Panc1 (cell line): ENCODE data around the gene ENPP7. TPM values are rescaled to one million over a fixed set of nuclear protein-coding genes. Genes with fewer than 3 reads are reported as not detected.

Experiments used
- ATAC-seq: fragments of 200-7000 bp; cut with Tn5 transposase; 2 replicates; pipeline ENCODE4 v1.9.1; 2020; ENCODE audit warnings: mild to moderate bottlenecking, moderate library complexity
- BruUV-seq: library from RNA; stranded (reverse); fragments of 400-500 nt; replicated peaks from 2 replicates; lab custom pipeline; 2021; lab: Mats Ljungman, UMichigan
- CTCF ChIA-PET: fragments of 300-600 bp; sonication (Branson Sonifier 250); formaldehyde crosslinking; loops from one replicate; lab custom pipeline; 2022; ENCODE audit warnings: antibody characterized with exemption; lab: Charles Lee
- POLR2A ChIA-PET: fragments of 300-600 bp; sonication (Branson Sonifier 250); formaldehyde crosslinking; loops from one replicate; lab custom pipeline; 2022; ENCODE audit warnings: antibody characterized with exemption; lab: Charles Lee
- DNase-seq: peaks from one replicate; pipeline ENCODE4 v3.0.0-alpha.2; 2010; ENCODE audit warnings: low read depth, low spot score
- H3K27ac ChIP-seq: 2 replicates; pipeline ENCODE4 v1.5.1; 2011; ENCODE audit warnings: mild to moderate bottlenecking, low read length, inconsistent platforms
- H3K27me3 ChIP-seq: fragments of 200-500 bp; sonication (Bioruptor generic); 2 replicates; pipeline ENCODE4 v1.6.0; 2014; ENCODE audit warnings: low read length, inconsistent platforms; ENCODE audit not compliant: control insufficient read depth, insufficient read depth
- H3K36me3 ChIP-seq: fragments of 200-500 bp; sonication (Bioruptor generic); 2 replicates; pipeline ENCODE4 v1.5.1; 2014; ENCODE audit warnings: inconsistent platforms, mild to moderate bottlenecking, low read length, moderate library complexity; ENCODE audit not compliant: control insufficient read depth, insufficient read depth
- H3K4me1 ChIP-seq: 2 replicates; pipeline ENCODE4 v1.5.1; 2011; ENCODE audit warnings: inconsistent platforms, mild to moderate bottlenecking, low read length, moderate library complexity; ENCODE audit not compliant: control insufficient read depth, insufficient read depth
- H3K4me3 ChIP-seq, 2 experiments: 2 replicates each; pipeline ENCODE4 v1.5.1; 2011 to 2012; ENCODE audit warnings: low read depth in 2 of 2, low read length in 2 of 2, mild to moderate bottlenecking in 2 of 2, inconsistent platforms in 1 of 2, moderate library complexity in 1 of 2
- H3K9me3 ChIP-seq: fragments of 200-500 bp; sonication (Bioruptor generic); 2 replicates; pipeline ENCODE4 v1.5.1; 2014; ENCODE audit warnings: low read depth, mild to moderate bottlenecking, inconsistent platforms, low read length, moderate library complexity; ENCODE audit not compliant: control insufficient read depth, insufficient read depth
- CTCF ChIP-seq: fragments of 450-650 bp; IDR thresholded peaks from 2 replicates; pipeline ENCODE4 v1.5.1; 2017; ENCODE audit warnings: mild to moderate bottlenecking
- POLR2AphosphoS5 ChIP-seq: IDR thresholded peaks from 2 replicates; pipeline ENCODE4 v1.6.1; 2012; ENCODE audit warnings: mild to moderate bottlenecking, low read depth, low read length, moderate library complexity
- REST ChIP-seq, 2 experiments: IDR thresholded peaks; 2 replicates each; pipeline ENCODE4 v1.6.1; 2011 to 2012; ENCODE audit warnings: low read depth in 2 of 2, control low read depth in 1 of 2, low read length in 1 of 2, mild to moderate bottlenecking in 1 of 2, moderate library complexity in 1 of 2; ENCODE audit not compliant: insufficient read depth in 1 of 2
- SIN3A ChIP-seq: IDR thresholded peaks from 2 replicates; pipeline ENCODE4 v1.6.1; 2012; ENCODE audit warnings: low read depth, mild to moderate bottlenecking, low read length, moderate library complexity, borderline replicate concordance; ENCODE audit not compliant: insufficient read depth
- TCF7L2 ChIP-seq: IDR thresholded peaks from 2 replicates; pipeline ENCODE4 v1.6.1; 2011; ENCODE audit warnings: mild to moderate bottlenecking, low read depth, low read length, inconsistent platforms
- in situ Hi-C: cut with HindIII; loops from 2 replicates; pipeline ENCODE4 v1.10.0; 2016; ENCODE audit warnings: low sequenced_read_pairs, low pct_unique_long_range_greater_than_20kb
- intact Hi-C: fragments of 100-400 bp; cut with micrococcal nuclease; formaldehyde crosslinking; loops from one replicate; pipeline ENCODE4 v1.10.0; 2022; ENCODE audit not compliant: unreplicated experiment
- total RNA-seq: library from RNA; stranded (reverse); gene quantifications from one replicate; pipeline ENCODE4 v1.2.1, GENCODE V29; 2021; ENCODE audit not compliant: unreplicated experiment

Gene ENPP7
- total RNA-seq, 1 experiment from 2014 or later = not detected

- no peak overlapping the region for H3K4me3 ChIP-seq
- no peak for ATAC-seq
- TF ChIP-seq TCF7L2 (no peak), CTCF (no peak), REST (IDR thresholded peaks at IDR 0.05; ENCODE audit: insufficient read depth in 1 of 2, low read depth in 2 of 2, low read length in 1 of 2) (no peak), SIN3A (no peak), POLR2AphosphoS5 (no peak)
- H3K4me1 ChIP-seq = peaks cover 5% of the 10 kb centered on the region; the same call in 1 of the 2 replicates
- no TSS peak for BruUV-seq
- in situ Hi-C loops = no loop called here
- no peaks in the 10 kb centered on the region for H3K27me3 ChIP-seq
- CTCF ChIA-PET = no interaction called here
- no peak for DNase-seq
- no peak overlapping the region for H3K27ac ChIP-seq
- POLR2A ChIA-PET = no interaction called here
- intact Hi-C loops = no loop called here
- no peaks in the 10 kb centered on the region for H3K9me3 ChIP-seq
- no peaks in the 10 kb centered on the region for H3K36me3 ChIP-seq
Observed at GRCh38 chr17:79695293-79695790, 35.4 kb upstream of the ENPP7 start.

- Histone ChIP-seq H3K9me3 (no peaks in the 10 kb centered on the region), H3K4me1 (peaks cover 5% of the 10 kb centered on the region; the same call in 1 of the 2 replicates), H3K27me3 (no peaks in the 10 kb centered on the region), H3K36me3 (no peaks in the 10 kb centered on the region), H3K27ac (no peak overlapping the region), H3K4me3 (no peak overlapping the region)
- ChIA-PET POLR2A (no interaction called here), CTCF (no interaction called here)
- DNase-seq (no peak), ATAC-seq (no peak)
- no peak for TF ChIP-seq POLR2AphosphoS5
- no peak for TF ChIP-seq CTCF
- TF ChIP-seq SIN3A = no peak
- no peak for TF ChIP-seq REST (IDR thresholded peaks at IDR 0.05; ENCODE audit: insufficient read depth in 1 of 2, low read depth in 2 of 2, low read length in 1 of 2)
- no peak for TF ChIP-seq TCF7L2
- intact Hi-C loops = no loop called here
- in situ Hi-C loops = no loop called here
- no TSS peak for BruUV-seq
Observed at GRCh38 chr17:79695797-79696609, 34.7 kb upstream of the ENPP7 start.
